ENCODE measurements around the gene RTN4RL1.

DNA sequence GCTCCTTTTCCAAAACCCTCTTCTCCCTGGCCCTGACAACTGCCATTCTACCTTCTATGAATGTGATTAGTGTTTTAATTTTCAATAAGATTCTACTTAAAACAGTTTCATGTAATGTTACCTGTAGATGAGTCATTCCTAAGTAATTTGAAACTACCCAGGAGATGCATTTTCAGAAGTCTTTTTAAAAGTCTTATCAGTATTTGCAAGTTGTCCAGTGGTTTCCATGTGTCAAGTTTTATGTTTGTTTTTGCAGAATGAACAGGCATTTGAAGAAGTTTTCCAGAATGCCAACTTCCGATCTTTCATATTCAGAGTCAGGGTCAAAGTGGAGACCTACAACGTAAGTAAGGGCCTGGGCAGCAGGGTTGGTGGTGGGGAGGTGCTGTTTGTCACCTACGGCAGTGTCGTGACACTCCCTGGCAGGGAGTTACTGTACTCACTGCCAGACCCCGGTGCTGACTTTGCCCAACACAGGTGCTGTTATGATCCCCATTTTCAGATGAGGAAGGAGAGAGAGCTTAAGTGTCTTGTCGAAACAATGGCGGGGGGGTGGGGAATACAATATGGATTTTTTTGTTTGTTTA is 130.3 kb downstream of the RTN4RL1 start:
- TF ChIP-seq, protein P1, sequence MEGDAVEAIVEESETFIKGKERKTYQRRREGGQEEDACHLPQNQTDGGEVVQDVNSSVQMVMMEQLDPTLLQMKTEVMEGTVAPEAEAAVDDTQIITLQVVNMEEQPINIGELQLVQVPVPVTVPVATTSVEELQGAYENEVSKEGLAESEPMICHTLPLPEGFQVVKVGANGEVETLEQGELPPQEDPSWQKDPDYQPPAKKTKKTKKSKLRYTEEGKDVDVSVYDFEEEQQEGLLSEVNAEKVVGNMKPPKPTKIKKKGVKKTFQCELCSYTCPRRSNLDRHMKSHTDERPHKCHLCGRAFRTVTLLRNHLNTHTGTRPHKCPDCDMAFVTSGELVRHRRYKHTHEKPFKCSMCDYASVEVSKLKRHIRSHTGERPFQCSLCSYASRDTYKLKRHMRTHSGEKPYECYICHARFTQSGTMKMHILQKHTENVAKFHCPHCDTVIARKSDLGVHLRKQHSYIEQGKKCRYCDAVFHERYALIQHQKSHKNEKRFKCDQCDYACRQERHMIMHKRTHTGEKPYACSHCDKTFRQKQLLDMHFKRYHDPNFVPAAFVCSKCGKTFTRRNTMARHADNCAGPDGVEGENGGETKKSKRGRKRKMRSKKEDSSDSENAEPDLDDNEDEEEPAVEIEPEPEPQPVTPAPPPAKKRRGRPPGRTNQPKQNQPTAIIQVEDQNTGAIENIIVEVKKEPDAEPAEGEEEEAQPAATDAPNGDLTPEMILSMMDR (IDR thresholded peaks at IDR 0.05; ENCODE audit: low read depth, low read length, poor library complexity, severe bottlenecking): no peak
- no peak for TF ChIP-seq EZH2phosphoT487 (IDR thresholded peaks at IDR 0.05; ENCODE audit: borderline replicate concordance, low read length)
